ENCODE measurements around the gene HOXA5.

Gene HOXA5

DNA sequence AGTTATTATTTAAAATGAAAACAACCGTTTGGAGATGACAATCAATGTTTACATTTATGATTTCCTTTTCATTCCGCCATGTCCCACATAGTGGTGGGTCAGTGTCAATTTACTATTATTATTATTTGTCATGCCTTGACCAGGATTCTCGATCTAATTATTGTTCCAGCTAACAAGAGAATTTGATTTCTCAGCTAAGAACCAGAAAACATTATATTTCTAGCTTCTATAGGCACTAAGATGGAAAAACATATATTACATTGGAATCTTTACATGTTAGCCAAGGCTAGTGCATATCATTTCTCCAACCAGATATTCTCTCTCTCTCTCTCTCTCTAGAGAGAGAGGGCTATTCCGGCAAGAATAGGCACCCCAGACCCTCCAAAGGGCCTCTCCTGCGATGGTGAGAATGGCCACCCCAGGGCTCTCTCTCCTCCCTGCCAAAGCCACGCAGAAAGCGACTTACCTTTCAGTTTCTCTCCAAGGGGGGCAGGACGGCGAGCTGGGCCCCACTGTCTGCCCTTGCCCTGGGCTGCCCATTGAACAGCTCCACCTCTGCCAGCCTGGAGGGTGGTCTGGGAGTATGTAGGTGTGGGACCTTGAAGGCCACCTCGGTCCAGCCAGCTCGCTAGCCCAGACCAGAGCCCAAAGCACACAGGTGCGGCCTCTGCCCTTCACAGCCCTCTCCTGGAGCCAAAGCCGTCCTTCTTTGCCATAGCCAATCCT, 6.5 kb upstream of the HOXA5 start:
- no peak for DNase-seq

- DNase-seq: no peak
These were observed 5.5 kb upstream of the HOXA5 start for GRCh38 chr7:27148756-27149641.

- no peak for DNase-seq
These were observed 4.7 kb upstream of the HOXA5 start for GRCh38 chr7:27148031-27148755.

GRCh38 chr7:27147199-27148030, 3.9 kb upstream of the HOXA5 start, which contains the start of gene HOXA6:
HOXA6 (minus strand) TSS chr7:27147774; CDS start chr7:27147749, 25 bp downstream.
- no peak for DNase-seq

- no peak for DNase-seq
These were observed 3.2 kb upstream of the HOXA5 start for GRCh38 chr7:27146491-27147198.

- no peak for DNase-seq
These were observed 2.5 kb upstream of the HOXA5 start for GRCh38 chr7:27145914-27146412.

DNA sequence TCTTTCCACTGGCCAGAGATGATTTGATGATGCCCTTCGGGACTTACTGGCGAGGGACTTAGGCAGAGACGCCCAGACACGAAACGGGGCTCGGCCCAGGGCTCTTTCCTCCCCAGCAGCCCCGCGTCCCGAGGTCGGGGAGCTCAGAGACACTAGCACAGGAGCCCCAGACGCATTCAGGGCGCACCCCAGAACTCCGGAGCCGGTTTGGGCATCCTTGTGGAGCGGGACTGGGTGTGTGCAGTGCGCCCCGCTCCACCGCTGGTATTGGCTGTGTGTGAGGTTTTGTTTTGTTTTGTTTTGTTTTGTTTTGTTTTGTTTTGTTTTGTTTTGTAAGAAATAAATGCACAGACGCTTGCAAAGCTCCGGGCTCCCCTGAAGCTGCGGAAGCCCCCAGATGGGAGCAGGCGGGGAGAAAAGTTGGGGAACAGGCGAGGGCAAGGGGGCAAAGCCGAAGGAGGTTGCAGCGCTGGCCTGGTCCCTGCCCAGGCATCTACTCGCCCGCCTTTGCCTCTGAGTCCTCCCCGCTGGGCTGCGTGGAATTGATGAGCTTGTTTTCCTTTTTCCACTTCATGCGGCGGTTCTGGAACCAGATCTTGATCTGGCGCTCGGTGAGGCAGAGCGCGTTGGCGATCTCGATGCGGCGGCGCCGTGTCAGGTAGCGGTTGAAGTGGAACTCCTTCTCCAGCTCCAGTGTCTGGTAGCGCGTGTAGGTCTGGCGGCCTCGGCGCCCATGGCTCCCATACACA, 1.9 kb upstream of the HOXA5 start:
- no peak for DNase-seq

- no peak for DNase-seq
These were observed 1.3 kb upstream of the HOXA5 start for GRCh38 chr7:27144781-27145164.

- DNase-seq: no peak
These were observed 684 bp upstream of the HOXA5 start for GRCh38 chr7:27143950-27144780.

DNA sequence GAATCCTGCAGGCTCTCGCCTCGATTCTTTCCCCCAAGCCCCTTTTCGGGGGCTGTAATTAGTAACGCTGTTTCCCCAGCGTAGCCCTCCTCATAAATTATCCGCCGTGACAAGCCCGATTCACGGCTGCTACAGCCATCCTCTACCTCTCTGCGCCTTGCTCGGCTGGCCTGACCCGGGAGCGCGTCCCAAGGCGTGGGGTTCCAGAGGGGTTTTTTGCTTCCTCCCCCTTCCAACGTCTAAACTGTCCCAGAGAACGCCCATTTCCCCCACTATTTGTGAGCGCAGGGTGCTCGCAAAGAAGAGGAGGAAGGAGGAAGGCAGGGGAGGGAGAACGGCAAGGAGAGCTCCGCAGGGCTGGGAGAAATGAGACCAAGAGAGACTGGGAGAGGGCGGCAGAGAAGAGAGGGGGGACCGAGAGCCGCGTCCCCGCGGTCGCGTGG, 880 bp downstream of the HOXA5 start:
- DNase-seq: no peak

- no peak for DNase-seq
These were observed 1.4 kb downstream of the HOXA5 start for GRCh38 chr7:27141923-27142579.

DNA sequence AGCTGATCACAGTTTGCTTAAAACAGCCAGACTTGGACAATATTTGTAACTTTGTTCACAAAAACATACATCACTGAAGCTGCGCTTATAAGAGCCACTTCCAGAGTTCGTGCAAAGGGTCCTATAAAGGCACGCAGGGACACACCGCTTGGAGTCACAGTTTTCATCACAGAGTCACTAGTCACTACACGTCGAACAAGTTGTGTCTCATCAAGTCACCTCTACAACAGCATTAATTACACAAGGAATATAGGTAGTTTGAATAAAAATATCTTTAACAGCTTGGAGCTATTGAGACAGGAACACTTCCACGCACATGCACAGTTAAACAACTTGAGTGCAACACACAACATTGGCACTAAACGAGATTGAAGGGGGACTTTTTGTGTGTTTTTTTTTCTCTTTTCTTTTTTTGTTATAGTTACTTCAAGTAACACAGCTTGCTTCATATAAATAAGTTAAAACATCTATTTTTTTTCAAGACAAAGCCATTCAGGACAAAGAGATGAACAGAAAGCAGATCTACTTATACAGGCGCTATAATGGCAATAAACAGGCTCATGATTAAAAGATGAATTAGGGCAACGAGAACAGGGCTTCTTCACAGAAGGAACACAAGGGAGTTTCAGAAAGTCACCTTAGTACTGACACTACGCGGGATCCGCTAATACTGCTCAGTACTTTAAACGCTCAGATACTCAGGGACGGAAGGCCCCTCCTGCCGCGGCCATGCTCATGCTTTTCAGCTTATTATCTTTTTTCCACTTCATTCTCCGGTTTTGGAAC, 2.2 kb downstream of the HOXA5 start:
- no peak for DNase-seq

GRCh38 chr7:27140126-27140857, 3.2 kb downstream of the HOXA5 start:
- no peak for DNase-seq

GRCh38 chr7:27139334-27140125, 4.0 kb downstream of the HOXA5 start:
- DNase-seq: no peak

DNA sequence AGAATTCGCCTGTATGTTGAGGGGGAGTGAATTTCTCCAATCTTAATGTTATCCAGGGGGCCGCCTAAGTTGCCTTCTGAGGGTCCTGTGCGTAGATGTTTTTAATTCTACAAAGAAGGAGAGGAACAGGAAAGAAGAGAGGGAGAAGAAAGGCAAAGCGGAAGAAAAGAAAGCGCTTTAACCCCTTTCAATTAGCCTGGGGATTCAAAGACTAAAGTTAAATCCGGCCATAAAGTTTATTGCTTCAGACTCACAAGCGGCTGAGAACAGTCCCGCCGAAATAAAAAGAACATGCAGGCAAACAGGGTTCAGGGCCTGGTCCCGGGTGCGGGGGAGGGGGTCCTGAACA, 4.5 kb downstream of the HOXA5 start:
- no peak for DNase-seq
